Panc1 (cell line): ENCODE measurements around the gene VSTM5. TPM values are rescaled to one million over a fixed set of nuclear protein-coding genes. Genes with fewer than 3 reads are reported as not detected.

Experiments
- ATAC-seq: fragments of 200-7000 bp; cut with Tn5 transposase; 2 replicates; pipeline ENCODE4 v1.9.1; 2020; ENCODE audit warnings: mild to moderate bottlenecking, moderate library complexity
- BruUV-seq: library from RNA; stranded (reverse); fragments of 400-500 nt; replicated peaks from 2 replicates; lab custom pipeline; 2021; lab: Mats Ljungman, UMichigan
- CTCF ChIA-PET: fragments of 300-600 bp; sonication (Branson Sonifier 250); formaldehyde crosslinking; loops from one replicate; lab custom pipeline; 2022; ENCODE audit warnings: antibody characterized with exemption; lab: Charles Lee
- POLR2A ChIA-PET: fragments of 300-600 bp; sonication (Branson Sonifier 250); formaldehyde crosslinking; loops from one replicate; lab custom pipeline; 2022; ENCODE audit warnings: antibody characterized with exemption; lab: Charles Lee
- DNase-seq: peaks from one replicate; pipeline ENCODE4 v3.0.0-alpha.2; 2010; ENCODE audit warnings: low read depth, low spot score
- H3K27ac ChIP-seq: 2 replicates; pipeline ENCODE4 v1.5.1; 2011; ENCODE audit warnings: mild to moderate bottlenecking, low read length, inconsistent platforms
- H3K27me3 ChIP-seq: fragments of 200-500 bp; sonication (Bioruptor generic); 2 replicates; pipeline ENCODE4 v1.6.0; 2014; ENCODE audit warnings: low read length, inconsistent platforms; ENCODE audit not compliant: control insufficient read depth, insufficient read depth
- H3K36me3 ChIP-seq: fragments of 200-500 bp; sonication (Bioruptor generic); 2 replicates; pipeline ENCODE4 v1.5.1; 2014; ENCODE audit warnings: inconsistent platforms, mild to moderate bottlenecking, low read length, moderate library complexity; ENCODE audit not compliant: control insufficient read depth, insufficient read depth
- H3K4me1 ChIP-seq: 2 replicates; pipeline ENCODE4 v1.5.1; 2011; ENCODE audit warnings: inconsistent platforms, mild to moderate bottlenecking, low read length, moderate library complexity; ENCODE audit not compliant: control insufficient read depth, insufficient read depth
- H3K4me3 ChIP-seq, 2 experiments: 2 replicates each; pipeline ENCODE4 v1.5.1; 2011 to 2012; ENCODE audit warnings: low read depth in 2 of 2, low read length in 2 of 2, mild to moderate bottlenecking in 2 of 2, inconsistent platforms in 1 of 2, moderate library complexity in 1 of 2
- H3K9me3 ChIP-seq: fragments of 200-500 bp; sonication (Bioruptor generic); 2 replicates; pipeline ENCODE4 v1.5.1; 2014; ENCODE audit warnings: low read depth, mild to moderate bottlenecking, inconsistent platforms, low read length, moderate library complexity; ENCODE audit not compliant: control insufficient read depth, insufficient read depth
- POLR2AphosphoS5 ChIP-seq: IDR thresholded peaks from 2 replicates; pipeline ENCODE4 v1.6.1; 2012; ENCODE audit warnings: mild to moderate bottlenecking, low read depth, low read length, moderate library complexity
- SIN3A ChIP-seq: IDR thresholded peaks from 2 replicates; pipeline ENCODE4 v1.6.1; 2012; ENCODE audit warnings: low read depth, mild to moderate bottlenecking, low read length, moderate library complexity, borderline replicate concordance; ENCODE audit not compliant: insufficient read depth
- TCF7L2 ChIP-seq: IDR thresholded peaks from 2 replicates; pipeline ENCODE4 v1.6.1; 2011; ENCODE audit warnings: mild to moderate bottlenecking, low read depth, low read length, inconsistent platforms
- in situ Hi-C: cut with HindIII; loops from 2 replicates; pipeline ENCODE4 v1.10.0; 2016; ENCODE audit warnings: low sequenced_read_pairs, low pct_unique_long_range_greater_than_20kb
- intact Hi-C: fragments of 100-400 bp; cut with micrococcal nuclease; formaldehyde crosslinking; loops from one replicate; pipeline ENCODE4 v1.10.0; 2022; ENCODE audit not compliant: unreplicated experiment
- total RNA-seq: library from RNA; stranded (reverse); gene quantifications from one replicate; pipeline ENCODE4 v1.2.1, GENCODE V29; 2021; ENCODE audit not compliant: unreplicated experiment
- TF ChIP-seq, protein P1 (sequence below): fragments of 450-650 bp; IDR thresholded peaks from 2 replicates; pipeline ENCODE4 v1.5.1; 2017; ENCODE audit warnings: mild to moderate bottlenecking
- TF ChIP-seq, protein P2 (sequence below), 2 experiments: IDR thresholded peaks; 2 replicates each; pipeline ENCODE4 v1.6.1; 2011 to 2012; ENCODE audit warnings: low read depth in 2 of 2, control low read depth in 1 of 2, low read length in 1 of 2, mild to moderate bottlenecking in 1 of 2, moderate library complexity in 1 of 2; ENCODE audit not compliant: insufficient read depth in 1 of 2

Gene VSTM5
- total RNA-seq, 1 experiment from 2014 or later = not detected

DNA sequence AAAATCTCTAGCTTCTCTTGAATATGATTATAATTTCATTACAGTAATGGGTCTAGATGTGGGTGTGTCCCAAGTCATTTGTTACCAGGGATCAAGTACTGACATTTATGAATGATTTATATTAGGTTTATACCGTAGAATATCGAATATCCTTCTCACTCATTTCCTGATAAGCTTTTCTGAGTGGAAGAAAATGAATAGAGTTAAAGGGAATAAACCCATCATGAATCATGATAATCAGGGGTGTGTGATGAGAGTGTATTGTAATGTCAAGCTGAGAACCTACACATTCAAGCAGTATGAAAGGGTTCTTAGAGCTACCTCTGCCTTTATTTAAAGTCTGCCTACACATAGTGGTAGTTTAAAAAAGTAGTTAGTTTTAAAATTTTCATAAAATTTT, 49.1 kb downstream of the VSTM5 start:
- no TSS peak for BruUV-seq
- H3K4me3 ChIP-seq = no peak overlapping the region
- no peaks in the 10 kb centered on the region for H3K27me3 ChIP-seq
- CTCF ChIA-PET = no interaction called here
- H3K27ac ChIP-seq = no peak overlapping the region
- no peak for TF ChIP-seq SIN3A
- TF ChIP-seq, protein P1, sequence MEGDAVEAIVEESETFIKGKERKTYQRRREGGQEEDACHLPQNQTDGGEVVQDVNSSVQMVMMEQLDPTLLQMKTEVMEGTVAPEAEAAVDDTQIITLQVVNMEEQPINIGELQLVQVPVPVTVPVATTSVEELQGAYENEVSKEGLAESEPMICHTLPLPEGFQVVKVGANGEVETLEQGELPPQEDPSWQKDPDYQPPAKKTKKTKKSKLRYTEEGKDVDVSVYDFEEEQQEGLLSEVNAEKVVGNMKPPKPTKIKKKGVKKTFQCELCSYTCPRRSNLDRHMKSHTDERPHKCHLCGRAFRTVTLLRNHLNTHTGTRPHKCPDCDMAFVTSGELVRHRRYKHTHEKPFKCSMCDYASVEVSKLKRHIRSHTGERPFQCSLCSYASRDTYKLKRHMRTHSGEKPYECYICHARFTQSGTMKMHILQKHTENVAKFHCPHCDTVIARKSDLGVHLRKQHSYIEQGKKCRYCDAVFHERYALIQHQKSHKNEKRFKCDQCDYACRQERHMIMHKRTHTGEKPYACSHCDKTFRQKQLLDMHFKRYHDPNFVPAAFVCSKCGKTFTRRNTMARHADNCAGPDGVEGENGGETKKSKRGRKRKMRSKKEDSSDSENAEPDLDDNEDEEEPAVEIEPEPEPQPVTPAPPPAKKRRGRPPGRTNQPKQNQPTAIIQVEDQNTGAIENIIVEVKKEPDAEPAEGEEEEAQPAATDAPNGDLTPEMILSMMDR = no peak
- TF ChIP-seq TCF7L2 = no peak
- TF ChIP-seq POLR2AphosphoS5 = no peak
- TF ChIP-seq, protein P2, sequence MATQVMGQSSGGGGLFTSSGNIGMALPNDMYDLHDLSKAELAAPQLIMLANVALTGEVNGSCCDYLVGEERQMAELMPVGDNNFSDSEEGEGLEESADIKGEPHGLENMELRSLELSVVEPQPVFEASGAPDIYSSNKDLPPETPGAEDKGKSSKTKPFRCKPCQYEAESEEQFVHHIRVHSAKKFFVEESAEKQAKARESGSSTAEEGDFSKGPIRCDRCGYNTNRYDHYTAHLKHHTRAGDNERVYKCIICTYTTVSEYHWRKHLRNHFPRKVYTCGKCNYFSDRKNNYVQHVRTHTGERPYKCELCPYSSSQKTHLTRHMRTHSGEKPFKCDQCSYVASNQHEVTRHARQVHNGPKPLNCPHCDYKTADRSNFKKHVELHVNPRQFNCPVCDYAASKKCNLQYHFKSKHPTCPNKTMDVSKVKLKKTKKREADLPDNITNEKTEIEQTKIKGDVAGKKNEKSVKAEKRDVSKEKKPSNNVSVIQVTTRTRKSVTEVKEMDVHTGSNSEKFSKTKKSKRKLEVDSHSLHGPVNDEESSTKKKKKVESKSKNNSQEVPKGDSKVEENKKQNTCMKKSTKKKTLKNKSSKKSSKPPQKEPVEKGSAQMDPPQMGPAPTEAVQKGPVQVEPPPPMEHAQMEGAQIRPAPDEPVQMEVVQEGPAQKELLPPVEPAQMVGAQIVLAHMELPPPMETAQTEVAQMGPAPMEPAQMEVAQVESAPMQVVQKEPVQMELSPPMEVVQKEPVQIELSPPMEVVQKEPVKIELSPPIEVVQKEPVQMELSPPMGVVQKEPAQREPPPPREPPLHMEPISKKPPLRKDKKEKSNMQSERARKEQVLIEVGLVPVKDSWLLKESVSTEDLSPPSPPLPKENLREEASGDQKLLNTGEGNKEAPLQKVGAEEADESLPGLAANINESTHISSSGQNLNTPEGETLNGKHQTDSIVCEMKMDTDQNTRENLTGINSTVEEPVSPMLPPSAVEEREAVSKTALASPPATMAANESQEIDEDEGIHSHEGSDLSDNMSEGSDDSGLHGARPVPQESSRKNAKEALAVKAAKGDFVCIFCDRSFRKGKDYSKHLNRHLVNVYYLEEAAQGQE (IDR thresholded peaks at IDR 0.05; ENCODE audit: insufficient read depth in 1 of 2, low read depth in 2 of 2, low read length in 1 of 2) = no peak
- intact Hi-C loops = no loop called here
- H3K4me1 ChIP-seq = no peaks in the 10 kb centered on the region
- DNase-seq (no peak), ATAC-seq (no peak)
- POLR2A ChIA-PET = interaction anchor here (0.5 to 0.8 kb wide), 2 partner anchors 11 to 512 kb away, joined by 3 to 7 read pairs; no protein-coding TSS in a partner anchor
- H3K36me3 ChIP-seq = peaks cover 55% of the 10 kb centered on the region
- H3K9me3 ChIP-seq = no peaks in the 10 kb centered on the region
- in situ Hi-C loops = no loop called here

DNA sequence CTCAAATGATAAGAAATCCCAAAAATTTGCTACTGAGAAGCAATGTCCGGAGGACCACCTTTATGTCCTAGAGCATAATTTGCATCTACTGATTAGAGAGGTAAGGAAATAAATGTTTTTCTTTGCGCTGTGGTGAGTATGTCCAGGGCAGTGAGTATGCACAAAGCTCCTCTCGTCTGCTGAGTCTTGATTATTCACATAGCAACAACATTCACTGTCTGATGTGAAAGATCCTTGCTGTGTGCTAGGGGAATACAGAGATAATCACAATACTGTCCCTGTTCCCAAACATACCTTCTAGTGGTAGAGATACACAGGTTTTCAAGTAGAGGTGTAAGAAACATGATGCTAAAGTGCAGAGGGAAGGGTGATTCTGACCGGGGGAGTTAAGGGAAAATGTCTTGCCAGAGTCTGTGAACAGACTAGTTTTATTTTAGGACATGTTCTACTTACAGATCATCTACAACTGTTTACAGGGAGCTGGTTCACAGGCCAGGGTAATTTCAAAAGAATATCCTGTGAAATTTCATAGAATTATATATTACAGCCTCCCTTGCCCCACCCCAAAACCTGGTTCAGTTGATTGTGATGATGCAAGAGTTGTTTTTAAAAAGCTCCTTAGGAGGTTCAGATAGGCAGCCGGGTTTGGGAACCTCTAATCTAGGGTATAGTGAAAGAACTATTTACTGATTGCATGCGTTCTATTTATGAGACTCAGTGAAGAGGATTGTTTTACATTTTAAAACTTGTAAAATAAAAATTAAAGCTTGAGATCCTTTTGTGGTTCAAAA, 53.8 kb downstream of the VSTM5 start:
- CTCF ChIA-PET = no interaction called here
- no peak overlapping the region for H3K27ac ChIP-seq
- H3K27me3 ChIP-seq = no peaks in the 10 kb centered on the region
- no TSS peak for BruUV-seq
- no peaks in the 10 kb centered on the region for H3K4me1 ChIP-seq
- no peaks in the 10 kb centered on the region for H3K9me3 ChIP-seq
- H3K4me3 ChIP-seq = no peak overlapping the region
- ATAC-seq (no peak), DNase-seq (no peak)
- TF ChIP-seq, protein P2 (IDR thresholded peaks at IDR 0.05; ENCODE audit: insufficient read depth in 1 of 2, low read depth in 2 of 2, low read length in 1 of 2) = no peak
- TF ChIP-seq SIN3A (no peak), POLR2AphosphoS5 (no peak), TCF7L2 (no peak)
- TF ChIP-seq, protein P1 = no peak
- in situ Hi-C loops (no loop called here), intact Hi-C loops (no loop called here)
- H3K36me3 ChIP-seq = peaks cover 61% of the 10 kb centered on the region
- POLR2A ChIA-PET = no interaction called here
